ENCODE data around the gene OR2G3.

DNA sequence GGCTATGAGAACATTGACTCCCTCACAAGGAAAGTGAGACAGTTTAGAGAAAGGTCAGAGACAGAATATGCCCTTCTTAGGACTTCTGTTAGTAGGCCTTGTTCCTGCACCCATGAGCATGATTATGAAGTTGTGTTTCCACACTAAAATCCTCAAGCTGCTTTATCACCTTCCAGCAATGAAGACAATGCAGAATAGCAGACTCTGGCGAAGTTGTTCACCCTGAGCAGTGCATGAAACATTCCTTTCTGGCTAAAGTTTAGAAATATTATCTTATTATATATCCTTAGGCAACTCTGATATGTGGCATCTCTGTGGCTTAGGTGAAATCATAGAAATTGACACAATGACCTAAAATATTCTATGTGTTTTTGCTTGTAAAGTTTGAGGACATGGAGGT, 31.1 kb upstream of the OR2G3 start:
- TF ChIP-seq FOXP1 (CRISPR knock-in tag; IDR thresholded peaks at IDR 0.05) (no peak), MAFF (IDR thresholded peaks at IDR 0.05; ENCODE audit: low read length) (no peak)
